SH-SY5Y (cell line): ENCODE measurements around the gene ZBTB17.
A peak's percentile ranks its signal among the peaks of the same experiment; 100 is the strongest.

Source experiments
- GATA2 ChIP-seq: IDR thresholded peaks from 2 replicates; pipeline ENCODE4 v1.6.1; 2011; ENCODE audit warnings: mild to moderate bottlenecking, low read depth, low read length
- GATA3 ChIP-seq: IDR thresholded peaks from 2 replicates; pipeline ENCODE4 v1.6.1; 2011; ENCODE audit warnings: low read depth, mild to moderate bottlenecking, low read length, moderate library complexity

ZBTB17 gene

DNA sequence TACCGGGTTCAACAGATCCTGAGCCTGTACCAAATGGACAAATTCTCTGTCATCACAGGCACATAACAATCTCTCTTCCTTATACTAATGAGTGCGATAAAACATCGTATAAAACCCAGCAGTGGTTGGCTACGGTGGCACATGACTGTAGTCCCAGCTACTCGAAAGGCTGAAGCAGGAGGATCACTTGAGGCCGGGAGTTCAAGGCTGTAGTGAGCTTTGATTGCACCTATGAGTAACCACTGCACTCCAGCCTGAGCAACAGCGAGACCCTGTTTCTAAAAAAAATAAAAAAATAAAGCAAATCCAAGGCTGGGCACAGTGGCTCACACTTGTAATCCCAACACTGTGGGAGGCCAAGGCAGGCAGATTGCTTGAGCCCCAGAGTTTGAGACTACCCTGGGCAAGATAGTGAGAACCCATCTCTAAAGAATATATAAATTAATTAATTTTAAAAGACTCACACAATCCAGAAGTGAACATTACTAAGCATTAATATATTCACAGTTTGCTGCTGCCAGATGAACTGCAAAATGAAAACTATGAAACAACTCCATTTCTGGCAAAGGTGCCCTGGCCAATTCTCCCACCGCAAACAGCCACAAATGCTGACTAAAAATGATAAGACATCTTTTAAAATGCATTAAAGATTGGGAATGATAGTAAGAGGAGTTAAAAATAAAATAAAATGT lies 13.1 kb downstream of the ZBTB17 start:
- TF ChIP-seq GATA3: no peak
- TF ChIP-seq GATA2: no peak

DNA sequence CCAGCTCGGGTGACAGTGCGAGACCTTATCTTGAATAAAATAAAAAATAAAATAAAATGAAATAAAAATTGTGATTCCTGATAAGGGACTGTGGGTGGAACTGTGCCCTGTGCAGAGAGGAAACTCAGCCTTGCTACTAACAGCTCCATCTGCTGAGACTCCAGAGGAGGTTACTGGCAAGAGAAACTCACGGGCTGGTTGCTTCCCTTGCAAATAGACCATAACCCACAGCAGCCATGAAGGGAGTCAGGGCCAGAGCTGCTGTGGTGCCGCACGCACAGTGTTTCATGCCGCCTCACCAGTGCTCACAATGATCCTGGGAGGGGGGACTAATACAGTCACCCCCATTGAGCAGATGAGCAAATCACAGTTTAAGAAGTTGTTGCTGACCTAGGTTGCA lies 13.7 kb downstream of the ZBTB17 start:
- TF ChIP-seq GATA3 (no peak), GATA2 (no peak)

DNA sequence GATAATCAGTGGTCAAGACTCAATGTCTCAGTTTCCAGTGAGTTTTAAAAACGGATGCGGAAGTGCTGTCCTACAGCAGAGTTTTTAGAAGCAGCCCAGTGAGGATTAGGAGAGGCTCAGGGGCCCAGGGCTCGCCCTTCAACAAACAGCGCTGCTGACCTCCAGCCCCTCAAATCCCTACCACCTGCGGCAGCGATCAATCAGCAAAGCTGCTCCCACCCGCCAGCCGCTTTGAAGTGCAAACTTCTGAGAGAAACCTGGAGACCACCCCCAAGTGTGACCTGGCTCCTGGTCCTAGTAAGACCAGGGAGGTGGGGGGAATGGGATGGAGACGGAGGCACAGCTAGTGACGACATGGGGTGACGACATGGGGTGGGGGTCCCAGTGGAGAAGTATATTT lies 14.4 kb downstream of the ZBTB17 start:
- TF ChIP-seq GATA2: no peak
- TF ChIP-seq GATA3: no peak

DNA sequence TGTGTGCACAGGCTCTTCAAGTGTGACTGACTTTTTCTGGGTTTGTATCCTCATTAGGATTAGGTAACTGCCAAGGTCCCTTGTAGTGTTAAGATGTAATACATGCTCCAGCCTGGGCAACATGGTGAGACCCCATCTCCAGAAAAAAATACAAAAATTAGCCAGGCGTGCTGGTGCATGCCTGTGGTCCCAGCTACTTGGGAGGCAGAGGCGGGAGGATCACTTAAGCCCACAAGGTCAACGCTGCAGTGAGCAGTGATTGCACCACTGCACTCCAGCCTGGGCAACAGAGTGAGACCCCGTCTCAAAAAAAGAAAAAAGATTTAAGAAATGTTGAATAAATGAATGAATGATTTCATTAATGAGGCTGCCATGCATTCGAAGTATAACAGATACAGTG lies 15.1 kb downstream of the ZBTB17 start:
- TF ChIP-seq GATA2: no peak
- TF ChIP-seq GATA3: no peak

DNA sequence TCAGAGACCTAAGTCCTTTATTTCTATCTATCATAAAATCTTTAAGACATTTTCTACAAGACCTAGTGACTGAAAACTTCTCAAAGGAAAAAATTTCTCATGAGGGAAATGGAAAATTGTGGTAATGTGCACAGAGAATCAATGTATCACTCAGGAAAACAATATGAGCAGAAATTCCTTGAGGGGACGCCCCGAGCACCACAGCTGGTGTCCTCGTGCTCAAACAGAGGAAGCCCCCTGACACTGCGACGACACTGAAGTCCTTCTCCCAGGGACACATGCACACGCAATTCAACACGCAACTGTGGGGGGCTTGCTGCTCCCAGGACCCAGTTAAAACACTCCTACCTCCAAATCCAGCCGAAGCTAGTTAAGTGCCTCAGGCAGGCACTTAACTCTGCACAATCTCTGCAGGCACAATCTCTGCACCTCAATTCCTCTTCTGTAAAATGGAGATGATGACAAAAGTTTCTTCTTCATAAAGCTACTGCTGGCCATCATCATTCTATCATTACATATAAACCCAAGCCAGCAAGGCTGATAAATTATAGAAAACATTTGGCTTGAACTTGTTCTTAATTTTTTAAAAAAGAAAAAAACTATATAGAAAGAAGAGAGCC lies 16.0 kb downstream of the ZBTB17 start:
- TF ChIP-seq GATA2 (no peak), GATA3 (no peak)

DNA sequence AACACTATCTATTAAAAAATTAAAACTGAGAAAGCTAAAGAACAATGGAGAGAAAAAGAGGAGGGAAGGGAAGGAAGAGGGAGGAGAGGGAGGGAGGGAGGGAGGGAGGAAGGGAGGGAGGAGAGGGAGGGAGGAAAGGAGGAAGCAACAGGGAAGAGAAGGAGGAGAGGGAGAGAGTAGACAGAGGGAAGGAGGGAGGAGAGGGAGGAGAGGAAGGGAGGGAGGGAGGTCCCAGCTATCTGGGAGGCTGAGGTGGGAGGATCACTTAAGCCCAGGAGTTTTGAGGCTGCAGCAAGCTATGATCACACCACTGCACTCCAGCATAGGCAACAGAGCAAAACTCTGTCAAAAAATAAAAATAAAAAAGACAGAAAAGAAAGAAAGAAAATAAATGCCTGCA lies 16.5 kb downstream of the ZBTB17 start:
- TF ChIP-seq GATA3 (no peak), GATA2 (no peak)

DNA sequence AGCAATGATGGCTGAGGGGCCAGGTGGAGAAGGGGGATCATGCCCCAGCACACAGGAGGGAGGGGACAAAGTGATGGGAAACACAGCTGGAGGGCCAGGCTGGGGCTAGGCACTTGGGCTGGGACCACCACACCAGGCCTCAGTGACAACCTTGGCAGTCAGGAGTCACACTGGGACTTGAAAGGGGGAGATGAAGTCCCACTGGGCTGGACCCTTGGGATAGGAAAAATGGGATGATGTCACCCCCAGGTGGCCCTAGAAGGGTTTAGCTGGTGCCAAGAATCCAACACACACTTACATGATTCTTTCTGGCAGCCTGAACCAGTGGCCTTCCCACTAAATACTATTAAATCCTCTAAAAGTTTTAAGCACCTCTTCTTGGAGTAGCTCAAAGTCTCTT lies 17.1 kb downstream of the ZBTB17 start:
- TF ChIP-seq GATA3 (no peak), GATA2 (no peak)

DNA sequence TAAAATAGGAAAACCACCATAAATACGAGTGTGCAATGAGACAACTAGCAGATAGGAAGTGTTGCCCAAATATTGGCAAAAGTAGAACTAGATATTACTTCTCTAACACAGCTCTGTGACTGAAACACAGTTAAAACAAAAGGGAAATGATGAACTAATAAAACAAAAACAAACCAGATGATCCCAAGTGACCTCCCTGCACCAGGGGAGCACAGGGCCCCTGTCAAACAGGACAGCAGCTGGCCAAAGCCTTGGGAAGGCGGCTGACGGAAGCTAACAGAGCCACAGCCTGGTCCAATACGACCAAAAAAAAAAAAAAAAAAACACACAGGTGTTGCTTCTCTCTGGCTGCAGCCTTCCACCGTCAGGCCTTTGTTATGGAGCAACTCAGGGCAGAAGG lies 17.8 kb downstream of the ZBTB17 start:
- TF ChIP-seq GATA3 (no peak), GATA2 (no peak)

DNA sequence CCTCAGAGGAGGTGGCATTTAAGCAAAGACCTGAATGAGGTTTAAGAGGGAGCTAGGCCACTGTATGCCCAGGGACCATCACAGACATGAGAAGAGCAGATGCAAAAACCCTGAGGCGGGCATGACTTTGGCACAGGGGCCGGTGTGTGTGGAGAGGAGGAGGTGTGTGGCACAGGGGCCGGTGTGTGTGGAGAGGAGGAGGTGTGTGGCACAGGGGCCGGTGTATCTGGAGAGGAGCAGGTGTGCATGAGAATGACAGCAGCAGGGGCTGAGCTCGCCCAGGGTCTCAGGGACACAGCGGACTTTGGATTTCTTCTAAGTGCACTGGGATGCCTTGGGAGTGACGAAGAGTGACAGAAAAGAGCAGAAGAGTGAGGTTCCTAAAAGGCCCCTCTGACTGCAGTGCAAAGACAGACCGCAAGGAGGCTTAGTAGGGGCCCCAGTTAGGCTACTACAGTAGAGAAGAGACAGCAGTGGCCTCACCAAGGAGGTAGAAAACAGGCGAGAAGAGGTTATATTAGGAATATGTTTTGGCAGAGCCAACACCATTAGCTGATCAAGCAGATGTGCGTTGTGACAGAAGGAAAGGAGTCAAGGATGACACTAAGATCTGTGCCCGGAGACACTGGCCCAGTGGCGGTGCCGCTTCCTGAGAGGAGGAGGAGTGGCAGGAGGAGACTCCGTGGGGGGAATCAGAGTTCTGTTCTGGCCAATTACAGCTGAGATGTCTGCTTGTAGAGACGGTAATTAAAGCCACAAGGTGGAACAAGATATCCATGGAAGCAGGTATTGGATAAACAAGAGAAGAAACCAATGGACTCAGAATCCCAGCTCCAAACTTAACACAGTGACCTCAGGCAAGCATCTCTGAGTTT lies 18.4 kb downstream of the ZBTB17 start:
- TF ChIP-seq GATA3: no peak
- TF ChIP-seq GATA2: no peak

DNA sequence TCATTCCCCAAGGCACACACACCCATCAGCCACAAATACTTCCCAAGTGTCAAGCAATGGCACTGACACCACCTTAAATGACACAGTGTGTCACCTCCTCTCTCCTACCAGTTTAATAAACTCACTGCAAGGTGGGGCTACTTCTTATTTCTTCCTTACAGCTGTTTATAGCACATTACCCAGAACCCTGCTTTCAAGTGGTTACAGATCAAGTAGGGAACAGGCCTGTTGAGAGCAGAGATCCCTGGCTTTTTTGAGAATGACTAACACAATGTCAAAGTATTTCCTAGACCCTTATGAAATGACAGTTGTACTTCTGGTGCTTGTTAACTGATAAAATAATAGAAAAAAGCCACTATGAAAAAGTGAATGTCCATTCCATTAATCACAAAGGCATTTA lies 19.8 kb downstream of the ZBTB17 start:
- TF ChIP-seq GATA3: no peak

DNA sequence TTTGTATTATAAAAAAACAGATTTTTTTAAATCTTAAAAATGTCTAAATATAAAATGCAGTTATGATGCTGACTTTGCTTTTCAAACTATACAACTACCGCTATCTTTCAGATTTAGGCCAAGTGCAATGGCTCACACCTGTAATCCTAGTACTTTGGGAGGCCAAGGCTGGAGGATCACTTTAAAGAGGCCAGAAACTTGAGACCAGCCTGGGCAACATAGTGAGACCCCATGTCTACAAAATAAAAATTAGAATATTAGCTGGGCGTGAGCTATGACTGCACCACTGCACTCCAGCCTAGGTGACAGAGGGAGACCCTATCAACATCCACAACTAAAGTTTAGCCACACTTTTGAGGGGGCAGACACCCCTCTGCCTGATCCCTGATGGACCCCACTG lies 20.3 kb downstream of the ZBTB17 start:
- no peak for TF ChIP-seq GATA3
- TF ChIP-seq GATA2: no peak

DNA sequence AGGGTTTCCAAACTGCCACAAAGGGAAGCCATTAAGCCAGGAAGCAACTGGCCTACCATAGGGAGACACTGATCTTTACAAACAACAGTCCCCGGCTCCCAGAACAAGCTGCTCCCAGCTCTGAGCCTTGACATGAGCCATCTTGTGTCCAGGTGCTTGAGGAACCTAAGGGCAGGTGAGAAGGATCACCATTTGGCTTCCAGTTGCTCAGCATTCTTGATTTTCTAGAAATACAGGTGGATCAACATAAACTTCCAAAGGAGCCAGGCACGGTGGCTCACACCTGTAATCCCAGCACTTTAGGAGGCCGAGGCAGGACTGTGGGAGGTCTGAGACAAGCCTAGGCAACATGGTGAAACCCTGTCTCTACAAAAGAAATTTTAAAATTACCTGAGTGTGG lies 21.6 kb downstream of the ZBTB17 start:
- no peak for TF ChIP-seq GATA3
- TF ChIP-seq GATA2: no peak

DNA sequence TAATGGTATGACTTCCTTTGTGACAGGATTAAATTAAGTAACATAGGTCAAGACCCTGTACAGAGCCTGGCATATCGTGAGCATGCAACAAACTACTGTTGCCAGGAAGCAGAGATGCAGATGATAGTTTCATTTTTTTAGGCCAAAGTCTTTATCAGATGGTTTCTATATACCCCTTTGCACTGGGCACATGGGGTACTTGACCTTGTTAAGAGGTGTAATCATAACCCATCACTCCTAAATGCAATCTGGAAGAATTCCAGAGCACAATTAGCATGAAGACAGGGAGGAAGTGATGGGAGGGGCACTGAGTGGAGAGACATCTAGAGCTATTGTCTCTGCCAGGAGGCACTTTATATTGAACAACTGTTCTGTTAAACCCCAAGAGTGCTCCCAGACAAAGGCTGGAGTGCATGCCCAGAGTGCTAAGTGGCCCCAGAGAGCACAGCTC lies 22.1 kb downstream of the ZBTB17 start:
- TF ChIP-seq GATA2 (peak; percentile 54), GATA3 (no peak)

DNA sequence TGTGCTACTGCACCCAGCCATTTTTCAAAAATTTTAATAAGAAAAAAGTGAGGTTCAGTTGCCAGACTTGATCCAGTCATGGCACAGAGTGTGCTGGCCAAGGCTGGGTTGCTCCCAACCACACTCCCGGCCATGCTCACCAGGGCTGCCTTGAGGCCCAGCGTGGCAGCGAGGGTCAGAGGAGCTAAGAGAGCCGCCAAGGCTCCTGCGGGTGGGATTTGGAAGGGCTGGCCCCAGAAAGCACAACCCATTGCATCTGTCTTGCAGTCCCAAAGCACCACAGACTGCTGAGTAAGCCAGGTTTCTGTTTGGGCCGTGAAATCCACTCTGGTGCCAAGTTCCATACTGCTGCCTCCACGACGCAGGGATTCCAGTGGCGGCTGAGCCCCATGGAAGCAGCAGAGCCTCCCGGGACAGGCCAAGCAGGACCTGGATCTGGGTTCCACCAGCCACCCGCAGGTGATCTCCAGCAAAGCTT lies 22.6 kb downstream of the ZBTB17 start:
- TF ChIP-seq GATA3 (no peak), GATA2 (no peak)
